ENCODE data around the gene MARK2.

DNA sequence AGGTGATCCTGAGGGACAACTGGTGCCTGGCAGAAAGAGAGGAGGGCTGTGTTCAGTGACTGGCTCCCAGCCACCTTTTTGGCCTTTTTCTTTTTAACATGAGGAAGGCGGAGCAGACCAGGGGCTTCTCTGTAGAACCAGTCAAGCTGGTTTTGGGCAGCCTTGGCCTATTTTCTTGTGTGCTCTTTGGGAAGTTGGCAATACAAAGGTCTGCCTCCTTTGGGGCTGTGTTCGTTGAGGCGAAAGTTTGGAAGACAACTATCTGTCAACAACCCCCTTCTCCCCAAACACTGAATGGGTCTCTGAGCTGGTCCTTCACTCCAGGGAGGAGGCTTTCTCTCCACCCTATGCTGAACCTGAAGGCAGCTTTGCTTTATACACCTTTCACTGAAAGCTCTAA, 8.5 kb downstream of the MARK2 start:
- TF ChIP-seq, protein P1, sequence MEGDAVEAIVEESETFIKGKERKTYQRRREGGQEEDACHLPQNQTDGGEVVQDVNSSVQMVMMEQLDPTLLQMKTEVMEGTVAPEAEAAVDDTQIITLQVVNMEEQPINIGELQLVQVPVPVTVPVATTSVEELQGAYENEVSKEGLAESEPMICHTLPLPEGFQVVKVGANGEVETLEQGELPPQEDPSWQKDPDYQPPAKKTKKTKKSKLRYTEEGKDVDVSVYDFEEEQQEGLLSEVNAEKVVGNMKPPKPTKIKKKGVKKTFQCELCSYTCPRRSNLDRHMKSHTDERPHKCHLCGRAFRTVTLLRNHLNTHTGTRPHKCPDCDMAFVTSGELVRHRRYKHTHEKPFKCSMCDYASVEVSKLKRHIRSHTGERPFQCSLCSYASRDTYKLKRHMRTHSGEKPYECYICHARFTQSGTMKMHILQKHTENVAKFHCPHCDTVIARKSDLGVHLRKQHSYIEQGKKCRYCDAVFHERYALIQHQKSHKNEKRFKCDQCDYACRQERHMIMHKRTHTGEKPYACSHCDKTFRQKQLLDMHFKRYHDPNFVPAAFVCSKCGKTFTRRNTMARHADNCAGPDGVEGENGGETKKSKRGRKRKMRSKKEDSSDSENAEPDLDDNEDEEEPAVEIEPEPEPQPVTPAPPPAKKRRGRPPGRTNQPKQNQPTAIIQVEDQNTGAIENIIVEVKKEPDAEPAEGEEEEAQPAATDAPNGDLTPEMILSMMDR (IDR thresholded peaks at IDR 0.05): no peak
- TF ChIP-seq POLR2A (IDR thresholded peaks at IDR 0.05): no peak
